Activated T-cell treated with anti-CD3 and anti-CD28 coated beads, Interleukin-2, amount 50 U/mL, for 24 hours (primary cell): ENCODE data around the gene LILRA6.
"Not testable (repeated sequence)": the region's sequence is repeated elsewhere in the genome, so short reads cannot be mapped to it uniquely, and the experiment has no call there.

Experiments used
- DNase-seq: peaks from one replicate; pipeline ENCODE4 v3.0.0-alpha.2; 2020
- H3K27ac Mint-ChIP-seq: 2 replicates; pipeline ENCODE4 v1.8.0; 2020; ENCODE audit warnings: mild to moderate bottlenecking, mixed read lengths
- H3K27me3 Mint-ChIP-seq: 2 replicates; pipeline ENCODE4 v1.8.0; 2020; ENCODE audit warnings: mixed read lengths
- H3K36me3 Mint-ChIP-seq: 2 replicates; pipeline ENCODE4 v1.8.0; 2020; ENCODE audit warnings: low read depth, mixed read lengths
- H3K4me1 Mint-ChIP-seq: 2 replicates; pipeline ENCODE4 v1.8.0; 2020; ENCODE audit warnings: low read depth, mixed read lengths
- H3K4me3 Mint-ChIP-seq: 2 replicates; pipeline ENCODE4 v1.8.0; 2020; ENCODE audit warnings: mild to moderate bottlenecking, moderate library complexity, mixed read lengths
- H3K9me3 Mint-ChIP-seq: 2 replicates; pipeline ENCODE4 v1.8.0; 2020; ENCODE audit warnings: mixed read lengths

The LILRA6 gene

GRCh38 chr19:54242646-54243045 lies at the start of gene LILRA6:
LILRA6 (minus strand) TSS chr19:54242790.
- not testable (repeated sequence) for H3K27me3 Mint-ChIP-seq, H3K4me3 Mint-ChIP-seq, H3K36me3 Mint-ChIP-seq, DNase-seq, H3K4me1 Mint-ChIP-seq, H3K9me3 Mint-ChIP-seq, H3K27ac Mint-ChIP-seq

GRCh38 chr19:54289160-54289559 lies 46.6 kb upstream of the LILRA6 start:
- not testable (repeated sequence) for H3K27ac Mint-ChIP-seq, H3K4me1 Mint-ChIP-seq, H3K9me3 Mint-ChIP-seq, H3K36me3 Mint-ChIP-seq, DNase-seq, H3K4me3 Mint-ChIP-seq
- peaks cover 25% of the 10 kb centered on the region for H3K27me3 Mint-ChIP-seq

GRCh38 chr19:54287456-54287855 lies 44.9 kb upstream of the LILRA6 start:
- DNase-seq = no peak
- Mint-ChIP-seq H3K27ac (no peak overlapping the region), H3K36me3 (no peaks in the 10 kb centered on the region), H3K4me1 (no peaks in the 10 kb centered on the region), H3K9me3 (no peaks in the 10 kb centered on the region), H3K4me3 (no peak overlapping the region), H3K27me3 (peaks cover 22% of the 10 kb centered on the region)

GRCh38 chr19:54286283-54286682 lies 43.7 kb upstream of the LILRA6 start:
- H3K4me3 Mint-ChIP-seq, H3K4me1 Mint-ChIP-seq, H3K9me3 Mint-ChIP-seq, H3K36me3 Mint-ChIP-seq, DNase-seq, H3K27ac Mint-ChIP-seq: not testable (repeated sequence)
- peaks cover 34% of the 10 kb centered on the region for H3K27me3 Mint-ChIP-seq

- H3K4me3 Mint-ChIP-seq, H3K36me3 Mint-ChIP-seq, H3K27ac Mint-ChIP-seq, DNase-seq, H3K4me1 Mint-ChIP-seq, H3K9me3 Mint-ChIP-seq: not testable (repeated sequence)
- peaks cover 38% of the 10 kb centered on the region for H3K27me3 Mint-ChIP-seq
Observed at GRCh38 chr19:54285427-54286056, 43.0 kb upstream of the LILRA6 start.

- Mint-ChIP-seq H3K36me3 (no peaks in the 10 kb centered on the region), H3K27me3 (peaks cover 53% of the 10 kb centered on the region), H3K4me1 (no peaks in the 10 kb centered on the region), H3K27ac (no peak overlapping the region), H3K4me3 (no peak overlapping the region), H3K9me3 (no peaks in the 10 kb centered on the region)
- no peak for DNase-seq
Observed at GRCh38 chr19:54282686-54283470, 40.3 kb upstream of the LILRA6 start.

GRCh38 chr19:54281729-54282075 lies 39.1 kb upstream of the LILRA6 start:
- H3K4me1 Mint-ChIP-seq, H3K36me3 Mint-ChIP-seq, H3K4me3 Mint-ChIP-seq, H3K9me3 Mint-ChIP-seq, DNase-seq, H3K27ac Mint-ChIP-seq: not testable (repeated sequence)
- H3K27me3 Mint-ChIP-seq = peaks cover 58% of the 10 kb centered on the region

GRCh38 chr19:54281007-54281728 lies 38.6 kb upstream of the LILRA6 start, which contains the start of gene LILRB2:
LILRB2 (minus strand) TSS chr19:54281110; CDS start chr19:54280496, 614 bp downstream.
- H3K27me3 Mint-ChIP-seq = peaks cover 63% of the 10 kb centered on the region
- no peak for DNase-seq
- H3K9me3 Mint-ChIP-seq = no peaks in the 10 kb centered on the region
- H3K36me3 Mint-ChIP-seq = no peaks in the 10 kb centered on the region
- no peaks in the 10 kb centered on the region for H3K4me1 Mint-ChIP-seq
- no peak within 1 kb of the TSS for H3K4me3 Mint-ChIP-seq
- H3K27ac Mint-ChIP-seq = no peak within 1 kb of the TSS

- H3K36me3 Mint-ChIP-seq, H3K27ac Mint-ChIP-seq, H3K4me1 Mint-ChIP-seq, DNase-seq, H3K9me3 Mint-ChIP-seq, H3K4me3 Mint-ChIP-seq: not testable (repeated sequence)
- H3K27me3 Mint-ChIP-seq = peaks cover 69% of the 10 kb centered on the region
Observed at GRCh38 chr19:54280441-54280840, 37.9 kb upstream of the LILRA6 start.

- DNase-seq, H3K4me3 Mint-ChIP-seq, H3K36me3 Mint-ChIP-seq, H3K4me1 Mint-ChIP-seq, H3K27ac Mint-ChIP-seq, H3K9me3 Mint-ChIP-seq: not testable (repeated sequence)
- peaks cover 72% of the 10 kb centered on the region for H3K27me3 Mint-ChIP-seq
Observed at GRCh38 chr19:54280025-54280424, 37.4 kb upstream of the LILRA6 start.

GRCh38 chr19:54279406-54279962 lies 36.9 kb upstream of the LILRA6 start:
- Mint-ChIP-seq H3K9me3 (no peaks in the 10 kb centered on the region), H3K36me3 (no peaks in the 10 kb centered on the region), H3K4me3 (no peak overlapping the region), H3K4me1 (no peaks in the 10 kb centered on the region), H3K27me3 (peaks cover 70% of the 10 kb centered on the region), H3K27ac (no peak overlapping the region)
- no peak for DNase-seq

- H3K4me1 Mint-ChIP-seq, H3K27ac Mint-ChIP-seq, H3K9me3 Mint-ChIP-seq, H3K4me3 Mint-ChIP-seq, DNase-seq, H3K36me3 Mint-ChIP-seq: not testable (repeated sequence)
- peaks cover 74% of the 10 kb centered on the region for H3K27me3 Mint-ChIP-seq
Observed at GRCh38 chr19:54278571-54279195, 36.1 kb upstream of the LILRA6 start.

- not testable (repeated sequence) for H3K27ac Mint-ChIP-seq, H3K36me3 Mint-ChIP-seq, H3K4me3 Mint-ChIP-seq, DNase-seq, H3K9me3 Mint-ChIP-seq, H3K4me1 Mint-ChIP-seq
- H3K27me3 Mint-ChIP-seq = peaks cover 76% of the 10 kb centered on the region
Observed at GRCh38 chr19:54278056-54278455, 35.5 kb upstream of the LILRA6 start.

GRCh38 chr19:54277111-54277615 lies 34.6 kb upstream of the LILRA6 start:
- H3K9me3 Mint-ChIP-seq, H3K27ac Mint-ChIP-seq, H3K4me3 Mint-ChIP-seq, H3K4me1 Mint-ChIP-seq, DNase-seq, H3K36me3 Mint-ChIP-seq: not testable (repeated sequence)
- H3K27me3 Mint-ChIP-seq = peaks cover 76% of the 10 kb centered on the region
